Stimulated activated CD8-positive, alpha-beta memory T cell treated with anti-CD3 and anti-CD28 coated beads, Interleukin-15, amount 100 ng/mL, for 4 hours (primary cell): ENCODE results near the gene KATNB1.
A peak's percentile ranks its signal among the peaks of the same experiment; 100 is the strongest.
"Not testable (repeated sequence)": the region's sequence is repeated elsewhere in the genome, so short reads cannot be mapped to it uniquely, and the experiment has no call there.

Experiments used
- DNase-seq, 2 donors: peaks; one replicate each; pipeline ENCODE4 v3.0.0-alpha.2; 2020; ENCODE audit warnings: low read depth in 2 of 2

KATNB1 gene

GRCh38 chr16:57791893-57792461 is 56.4 kb downstream of the KATNB1 start:
- DNase-seq, result no peak

GRCh38 chr16:57794849-57795430 is 59.4 kb downstream of the KATNB1 start:
- DNase-seq, result no peak

- no peak for DNase-seq
These were observed 59.9 kb downstream of the KATNB1 start for GRCh38 chr16:57795431-57795878.

- not testable (repeated sequence) for DNase-seq
These were observed 60.4 kb downstream of the KATNB1 start for GRCh38 chr16:57796014-57796413.

- no peak for DNase-seq
These were observed 61.6 kb downstream of the KATNB1 start for GRCh38 chr16:57797216-57797525.

GRCh38 chr16:57797526-57798266 is 62.1 kb downstream of the KATNB1 start:
- DNase-seq, result no peak

- DNase-seq, result no peak
These were observed 62.8 kb downstream of the KATNB1 start for GRCh38 chr16:57798267-57798810.

- no peak for DNase-seq
These were observed 63.5 kb downstream of the KATNB1 start for GRCh38 chr16:57798953-57799599.

GRCh38 chr16:57799600-57800199 is 64.1 kb downstream of the KATNB1 start:
- DNase-seq, result no peak

GRCh38 chr16:57800200-57801097 is 64.9 kb downstream of the KATNB1 start:
- DNase-seq, result no peak

- DNase-seq, result no peak
These were observed 65.7 kb downstream of the KATNB1 start for GRCh38 chr16:57801098-57801808.

GRCh38 chr16:57801809-57802340 is 66.3 kb downstream of the KATNB1 start:
- no peak for DNase-seq

GRCh38 chr16:57802341-57803133 is 67.0 kb downstream of the KATNB1 start, which contains the start of gene KIFC3:
Gene KIFC3, minus strand, starts transcription at chr16:57802491. Its CDS starts 4,248 bp downstream, at chr16:57798243.
- peak; percentile 56 to 62 for DNase-seq

GRCh38 chr16:57803134-57803990 is 67.8 kb downstream of the KATNB1 start:
- DNase-seq, result no peak

GRCh38 chr16:57804111-57804837 is 68.7 kb downstream of the KATNB1 start:
- no peak for DNase-seq

- DNase-seq, result no peak
These were observed 69.6 kb downstream of the KATNB1 start for GRCh38 chr16:57805176-57805575.
